Measurements from ENCODE around the gene GABRG3. TPM values are rescaled to one million over a fixed set of nuclear protein-coding genes. Genes with fewer than 3 reads are reported as not detected.

Gene GABRG3
- total RNA-seq, 2 experiments from 2014 or later: not detected

GRCh38 chr15:27352136-27352535 is 381.2 kb downstream of the GABRG3 start:
- Histone ChIP-seq H3K27ac (ENCODE audit: low read depth in 1 of 2, low read length in 2 of 2) (no peak overlapping the region), H3K27me3 (ENCODE audit: control insufficient read depth in 1 of 2, insufficient read depth in 2 of 2, low read length in 2 of 2) (no peaks in the 10 kb centered on the region), H3K9me3 (ENCODE audit: control insufficient read depth in 1 of 2, insufficient read depth in 1 of 2, low read length in 2 of 2) (peaks cover 0 to 36% of the 10 kb centered on the region in 2 experiments), H3K4me3 (ENCODE audit: low read length) (no peak overlapping the region), H3K36me3 (ENCODE audit: insufficient read depth, low read length) (no peaks in the 10 kb centered on the region), H3K4me1 (ENCODE audit: insufficient read depth, low read length) (no peaks in the 10 kb centered on the region)
- Mint-ChIP-seq H3K4me1 (ENCODE audit: low read depth) (no peaks in the 10 kb centered on the region), H3K27ac (no peak overlapping the region), H3K27me3 (no peaks in the 10 kb centered on the region), H3K36me3 (ENCODE audit: low read depth) (no peaks in the 10 kb centered on the region), H3K4me3 (no peak overlapping the region), H3K9me3 (peaks cover 2% of the 10 kb centered on the region)
- intact Hi-C loops (cut with DNase I, micrococcal nuclease): no loop called here
- DNase-seq: no peak
- ChIA-PET POLR2A (no interaction called here), CTCF (no interaction called here)
- TF ChIP-seq, protein P1, sequence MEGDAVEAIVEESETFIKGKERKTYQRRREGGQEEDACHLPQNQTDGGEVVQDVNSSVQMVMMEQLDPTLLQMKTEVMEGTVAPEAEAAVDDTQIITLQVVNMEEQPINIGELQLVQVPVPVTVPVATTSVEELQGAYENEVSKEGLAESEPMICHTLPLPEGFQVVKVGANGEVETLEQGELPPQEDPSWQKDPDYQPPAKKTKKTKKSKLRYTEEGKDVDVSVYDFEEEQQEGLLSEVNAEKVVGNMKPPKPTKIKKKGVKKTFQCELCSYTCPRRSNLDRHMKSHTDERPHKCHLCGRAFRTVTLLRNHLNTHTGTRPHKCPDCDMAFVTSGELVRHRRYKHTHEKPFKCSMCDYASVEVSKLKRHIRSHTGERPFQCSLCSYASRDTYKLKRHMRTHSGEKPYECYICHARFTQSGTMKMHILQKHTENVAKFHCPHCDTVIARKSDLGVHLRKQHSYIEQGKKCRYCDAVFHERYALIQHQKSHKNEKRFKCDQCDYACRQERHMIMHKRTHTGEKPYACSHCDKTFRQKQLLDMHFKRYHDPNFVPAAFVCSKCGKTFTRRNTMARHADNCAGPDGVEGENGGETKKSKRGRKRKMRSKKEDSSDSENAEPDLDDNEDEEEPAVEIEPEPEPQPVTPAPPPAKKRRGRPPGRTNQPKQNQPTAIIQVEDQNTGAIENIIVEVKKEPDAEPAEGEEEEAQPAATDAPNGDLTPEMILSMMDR (IDR thresholded peaks at IDR 0.05): no peak
- no peak for ATAC-seq (ENCODE audit: poor library complexity)

DNA sequence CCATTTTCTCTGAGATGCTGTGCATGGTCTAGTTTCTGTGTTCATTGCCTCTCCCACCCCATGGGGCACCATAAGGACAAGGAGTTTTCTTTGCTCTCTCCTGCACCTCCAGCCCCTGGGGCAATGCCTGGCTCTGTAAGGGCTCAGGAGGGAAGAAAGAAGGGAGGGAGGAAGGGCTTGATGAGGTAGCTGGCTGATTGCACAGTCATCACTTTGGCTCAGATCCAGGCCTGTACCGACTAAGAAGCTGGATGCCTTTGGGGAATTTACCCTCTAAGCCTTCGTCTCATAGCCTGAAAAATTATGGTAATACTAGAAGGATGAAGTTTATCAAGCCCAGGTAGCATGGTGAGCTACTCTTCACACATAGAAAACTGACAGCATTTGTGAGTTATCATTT is 382.9 kb downstream of the GABRG3 start:
- Mint-ChIP-seq H3K27me3 (peaks cover 4% of the 10 kb centered on the region), H3K4me1 (ENCODE audit: low read depth) (no peaks in the 10 kb centered on the region), H3K27ac (no peak overlapping the region), H3K4me3 (no peak overlapping the region), H3K9me3 (peaks cover 2% of the 10 kb centered on the region), H3K36me3 (ENCODE audit: low read depth) (no peaks in the 10 kb centered on the region)
- Histone ChIP-seq H3K9me3 (ENCODE audit: control insufficient read depth in 1 of 2, insufficient read depth in 1 of 2, low read length in 2 of 2) (peaks cover 0 to 39% of the 10 kb centered on the region in 2 experiments), H3K4me3 (ENCODE audit: low read length) (no peak overlapping the region), H3K36me3 (ENCODE audit: insufficient read depth, low read length) (no peaks in the 10 kb centered on the region), H3K27ac (ENCODE audit: low read depth in 1 of 2, low read length in 2 of 2) (no peak overlapping the region), H3K27me3 (ENCODE audit: control insufficient read depth in 1 of 2, insufficient read depth in 2 of 2, low read length in 2 of 2) (no peaks in the 10 kb centered on the region), H3K4me1 (ENCODE audit: insufficient read depth, low read length) (no peaks in the 10 kb centered on the region)
- ATAC-seq (ENCODE audit: poor library complexity): no peak
- intact Hi-C loops (cut with DNase I, micrococcal nuclease): no loop called here
- DNase-seq: no peak
- POLR2A ChIA-PET: no interaction called here
- CTCF ChIA-PET: no interaction called here
- TF ChIP-seq, protein P1 (IDR thresholded peaks at IDR 0.05): no peak

- Mint-ChIP-seq H3K27me3 (peaks cover 4% of the 10 kb centered on the region), H3K36me3 (ENCODE audit: low read depth) (no peaks in the 10 kb centered on the region), H3K27ac (no peak overlapping the region), H3K4me1 (ENCODE audit: low read depth) (no peaks in the 10 kb centered on the region), H3K9me3 (peaks cover 2% of the 10 kb centered on the region), H3K4me3 (no peak overlapping the region)
- no peak overlapping the region for H3K27ac ChIP-seq (ENCODE audit: low read depth in 1 of 2, low read length in 2 of 2)
- ATAC-seq (ENCODE audit: poor library complexity) (no peak), DNase-seq (no peak)
- intact Hi-C loops (cut with DNase I, micrococcal nuclease): no loop called here
- ChIA-PET CTCF (no interaction called here), POLR2A (no interaction called here)
- no peak overlapping the region for H3K4me3 ChIP-seq (ENCODE audit: low read length)
- H3K9me3 ChIP-seq (ENCODE audit: control insufficient read depth in 1 of 2, insufficient read depth in 1 of 2, low read length in 2 of 2): peaks cover 0 to 16% of the 10 kb centered on the region in 2 experiments
- TF ChIP-seq, protein P1 (IDR thresholded peaks at IDR 0.05): no peak
- no peaks in the 10 kb centered on the region for H3K36me3 ChIP-seq (ENCODE audit: insufficient read depth, low read length)
- H3K27me3 ChIP-seq (ENCODE audit: control insufficient read depth in 1 of 2, insufficient read depth in 2 of 2, low read length in 2 of 2): no peaks in the 10 kb centered on the region
- H3K4me1 ChIP-seq (ENCODE audit: insufficient read depth, low read length): no peaks in the 10 kb centered on the region
Observed at GRCh38 chr15:27358751-27359434, 387.9 kb downstream of the GABRG3 start.

Data from CD4-positive, alpha-beta T cell (primary cell).